ENCODE data around the gene CSF3. TPM values are rescaled to one million over a fixed set of nuclear protein-coding genes. Genes with fewer than 3 reads are reported as not detected.

CSF3 gene
- total and polyA plus RNA-seq, 2 of the 13 experiments (the other 11 are each of a cell fraction or from before 2014, with no cell fraction given): 0.09 TPM; not detected in 1

DNA sequence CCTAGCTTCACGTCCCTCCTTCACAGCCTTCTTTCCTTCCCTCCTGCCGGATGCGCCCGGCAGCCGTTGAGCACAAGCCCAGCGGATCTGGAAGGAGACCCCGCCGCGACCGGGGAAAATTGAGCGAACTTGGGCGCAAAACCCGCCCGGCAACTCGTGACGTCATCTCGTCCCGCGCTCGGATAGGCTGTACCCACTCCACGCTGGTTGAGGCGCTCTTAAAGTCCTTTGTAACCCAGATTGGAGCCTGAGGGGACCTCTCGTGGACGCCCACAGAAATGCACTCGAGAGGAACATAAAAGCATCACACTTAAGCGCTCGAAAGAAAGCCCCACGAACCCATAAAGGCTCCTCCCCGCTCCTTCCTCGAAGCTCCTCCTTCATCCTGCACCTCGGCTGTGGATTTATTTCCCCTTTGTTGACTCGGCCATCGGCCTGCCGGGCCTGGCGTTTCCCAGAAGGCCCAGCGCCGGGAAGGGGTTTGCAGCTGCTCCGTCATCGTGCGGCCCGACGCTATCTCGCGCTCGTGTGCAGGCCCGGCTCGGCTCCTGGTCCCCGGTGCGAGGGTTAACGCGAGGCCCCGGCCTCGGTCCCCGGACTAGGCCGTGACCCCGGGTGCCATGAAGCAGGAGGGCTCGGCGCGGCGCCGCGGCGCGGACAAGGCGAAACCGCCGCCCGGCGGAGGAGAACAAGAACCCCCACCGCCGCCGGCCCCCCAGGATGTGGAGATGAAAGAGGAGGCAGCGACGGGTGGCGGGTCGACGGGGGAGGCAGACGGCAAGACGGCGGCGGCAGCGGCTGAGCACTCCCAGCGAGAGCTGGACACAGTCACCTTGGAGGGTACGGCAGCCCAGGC lies 34.7 kb upstream of the CSF3 start, which contains the start of gene PSMD3 (continued):
- TF ChIP-seq GTF3A (CRISPR knock-in tag; conservative IDR thresholded peaks at IDR 0.05): 0 out of 2 replicates have a peak, but pooled peaks have one; percentile 48
- peak; percentile 89 for TF ChIP-seq DR1 (CRISPR knock-in tag; IDR thresholded peaks at IDR 0.05)
- TF ChIP-seq NFKB2 (CRISPR knock-in tag; IDR thresholded peaks at IDR 0.05; ENCODE audit: borderline replicate concordance): peak; percentile 92
- TF ChIP-seq, protein P1, sequence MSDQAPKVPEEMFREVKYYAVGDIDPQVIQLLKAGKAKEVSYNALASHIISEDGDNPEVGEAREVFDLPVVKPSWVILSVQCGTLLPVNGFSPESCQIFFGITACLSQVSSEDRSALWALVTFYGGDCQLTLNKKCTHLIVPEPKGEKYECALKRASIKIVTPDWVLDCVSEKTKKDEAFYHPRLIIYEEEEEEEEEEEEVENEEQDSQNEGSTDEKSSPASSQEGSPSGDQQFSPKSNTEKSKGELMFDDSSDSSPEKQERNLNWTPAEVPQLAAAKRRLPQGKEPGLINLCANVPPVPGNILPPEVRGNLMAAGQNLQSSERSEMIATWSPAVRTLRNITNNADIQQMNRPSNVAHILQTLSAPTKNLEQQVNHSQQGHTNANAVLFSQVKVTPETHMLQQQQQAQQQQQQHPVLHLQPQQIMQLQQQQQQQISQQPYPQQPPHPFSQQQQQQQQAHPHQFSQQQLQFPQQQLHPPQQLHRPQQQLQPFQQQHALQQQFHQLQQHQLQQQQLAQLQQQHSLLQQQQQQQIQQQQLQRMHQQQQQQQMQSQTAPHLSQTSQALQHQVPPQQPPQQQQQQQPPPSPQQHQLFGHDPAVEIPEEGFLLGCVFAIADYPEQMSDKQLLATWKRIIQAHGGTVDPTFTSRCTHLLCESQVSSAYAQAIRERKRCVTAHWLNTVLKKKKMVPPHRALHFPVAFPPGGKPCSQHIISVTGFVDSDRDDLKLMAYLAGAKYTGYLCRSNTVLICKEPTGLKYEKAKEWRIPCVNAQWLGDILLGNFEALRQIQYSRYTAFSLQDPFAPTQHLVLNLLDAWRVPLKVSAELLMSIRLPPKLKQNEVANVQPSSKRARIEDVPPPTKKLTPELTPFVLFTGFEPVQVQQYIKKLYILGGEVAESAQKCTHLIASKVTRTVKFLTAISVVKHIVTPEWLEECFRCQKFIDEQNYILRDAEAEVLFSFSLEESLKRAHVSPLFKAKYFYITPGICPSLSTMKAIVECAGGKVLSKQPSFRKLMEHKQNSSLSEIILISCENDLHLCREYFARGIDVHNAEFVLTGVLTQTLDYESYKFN (CRISPR knock-in tag; conservative IDR thresholded peaks at IDR 0.05): peak; percentile 83
- peak; percentile 83; the same call in 1 of the 2 replicates for TF ChIP-seq ZNF879 (CRISPR knock-in tag; IDR thresholded peaks at IDR 0.05)
- TF ChIP-seq PAX8 (CRISPR knock-in tag; IDR thresholded peaks at IDR 0.05; ENCODE audit: borderline replicate concordance): no peak
- TF ChIP-seq, protein P2, sequence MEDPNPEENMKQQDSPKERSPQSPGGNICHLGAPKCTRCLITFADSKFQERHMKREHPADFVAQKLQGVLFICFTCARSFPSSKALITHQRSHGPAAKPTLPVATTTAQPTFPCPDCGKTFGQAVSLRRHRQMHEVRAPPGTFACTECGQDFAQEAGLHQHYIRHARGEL (CRISPR knock-in tag; IDR thresholded peaks at IDR 0.05): peak; percentile 69; the same call in 1 of the 2 replicates
- peak; percentile 80 for TF ChIP-seq POLR2AphosphoS5 (IDR thresholded peaks at IDR 0.05; ENCODE audit: low read depth, low read length)
- TF ChIP-seq MTF1 (CRISPR knock-in tag; IDR thresholded peaks at IDR 0.05): peak; percentile 92
- TF ChIP-seq RAD51 (IDR thresholded peaks at IDR 0.05; ENCODE audit: borderline replicate concordance): no peak
- TF ChIP-seq PHF21A (CRISPR knock-in tag; IDR thresholded peaks at IDR 0.05): no peak
- TF ChIP-seq, protein P3, sequence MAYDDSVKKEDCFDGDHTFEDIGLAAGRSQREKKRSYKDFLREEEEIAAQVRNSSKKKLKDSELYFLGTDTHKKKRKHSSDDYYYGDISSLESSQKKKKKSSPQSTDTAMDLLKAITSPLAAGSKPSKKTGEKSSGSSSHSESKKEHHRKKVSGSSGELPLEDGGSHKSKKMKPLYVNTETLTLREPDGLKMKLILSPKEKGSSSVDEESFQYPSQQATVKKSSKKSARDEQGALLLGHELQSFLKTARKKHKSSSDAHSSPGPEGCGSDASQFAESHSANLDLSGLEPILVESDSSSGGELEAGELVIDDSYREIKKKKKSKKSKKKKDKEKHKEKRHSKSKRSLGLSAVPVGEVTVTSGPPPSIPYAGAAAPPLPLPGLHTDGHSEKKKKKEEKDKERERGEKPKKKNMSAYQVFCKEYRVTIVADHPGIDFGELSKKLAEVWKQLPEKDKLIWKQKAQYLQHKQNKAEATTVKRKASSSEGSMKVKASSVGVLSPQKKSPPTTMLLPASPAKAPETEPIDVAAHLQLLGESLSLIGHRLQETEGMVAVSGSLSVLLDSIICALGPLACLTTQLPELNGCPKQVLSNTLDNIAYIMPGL (CRISPR knock-in tag; IDR thresholded peaks at IDR 0.05; ENCODE audit: borderline replicate concordance in 1 of 2, low read depth in 1 of 2): peak; percentile 100
- TF ChIP-seq, protein P4, sequence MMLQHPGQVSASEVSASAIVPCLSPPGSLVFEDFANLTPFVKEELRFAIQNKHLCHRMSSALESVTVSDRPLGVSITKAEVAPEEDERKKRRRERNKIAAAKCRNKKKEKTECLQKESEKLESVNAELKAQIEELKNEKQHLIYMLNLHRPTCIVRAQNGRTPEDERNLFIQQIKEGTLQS (CRISPR knock-in tag; IDR thresholded peaks at IDR 0.05): peak; percentile 89
- TF ChIP-seq SIN3A (IDR thresholded peaks at IDR 0.05; ENCODE audit: borderline replicate concordance, low read depth, low read length): peak; percentile 87; the same call in 1 of the 2 replicates
- no peak for TF ChIP-seq NFIB (CRISPR knock-in tag; IDR thresholded peaks at IDR 0.05; ENCODE audit: borderline replicate concordance)
- TF ChIP-seq HOXA5 (CRISPR knock-in tag; IDR thresholded peaks at IDR 0.05): peak; percentile 97
- TF ChIP-seq SOX13 (IDR thresholded peaks at IDR 0.05): 0 out of 2 replicates have a peak, but pooled peaks have one; percentile 53
- peak in 1 of 2 experiments; percentile 64; a peak in 2 of 4 replicates for TF ChIP-seq SOX13 (CRISPR knock-in tag; conservative IDR thresholded peaks at IDR 0.05 in 1 of 2, IDR thresholded peaks at IDR 0.05 in 1 of 2)
- TF ChIP-seq ZNF383 (CRISPR knock-in tag; IDR thresholded peaks at IDR 0.05; ENCODE audit: borderline replicate concordance): peak; percentile 79
- TF ChIP-seq NR2F1 (CRISPR knock-in tag; IDR thresholded peaks at IDR 0.05): peak; percentile 42 to 54; a peak in 1 of 4 replicates
- TF ChIP-seq PHF8 (CRISPR knock-in tag; IDR thresholded peaks at IDR 0.05): peak; percentile 100

Measured in HepG2 (cell line).